Measurements from ENCODE around the gene ITIH4.

Gene ITIH4

GRCh38 chr3:52775877-52776276 lies 54.6 kb downstream of the ITIH4 start:
- DNase-seq, result no peak
- CTCF ChIA-PET, result interaction anchor here (1.1 kb wide), 1 partner anchor 52 kb away, joined by 3 read pairs; no protein-coding TSS in a partner anchor
- Histone ChIP-seq H3K27ac (ENCODE audit: insufficient read depth in 1 of 2, low read depth in 1 of 2, low read length in 2 of 2, poor library complexity in 1 of 2, severe bottlenecking in 2 of 2) (no peak overlapping the region), H3K36me3 (ENCODE audit: control insufficient read depth in 4 of 4, insufficient read depth in 4 of 4, low read length in 3 of 4) (no peaks in the 10 kb centered on the region), H3K27me3 (replicated peaks in 2 of 5; ENCODE audit: control insufficient read depth in 4 of 5, insufficient read depth in 5 of 5, low read length in 4 of 5) (no peaks in the 10 kb centered on the region), H3K4me1 (ENCODE audit: control extremely low read depth in 1 of 4, control insufficient read depth in 4 of 4, insufficient read depth in 4 of 4, low read length in 3 of 4) (peaks cover 0 to 37% (median 26%) of the 10 kb centered on the region in 4 experiments), H3K9me3 (ENCODE audit: control extremely low read depth in 1 of 5, control insufficient read depth in 4 of 5, insufficient read depth in 2 of 5, low read depth in 1 of 5, low read length in 4 of 5) (no peaks in the 10 kb centered on the region), H3K4me3 (ENCODE audit: control insufficient read depth in 1 of 7, extremely low read depth in 1 of 7, insufficient read depth in 4 of 7, low read depth in 2 of 7, low read length in 6 of 7) (no peak overlapping the region)
- WGBS (ENCODE audit: insufficient coverage), result 77% methylated on average over 4 of the region's 8 CpGs
- POLR2A ChIA-PET, result no interaction called here

GRCh38 chr3:52774901-52775864 lies 55.3 kb downstream of the ITIH4 start:
- H3K4me1 ChIP-seq (ENCODE audit: control extremely low read depth in 1 of 4, control insufficient read depth in 4 of 4, insufficient read depth in 4 of 4, low read length in 3 of 4), result peaks cover 0 to 37% (median 26%) of the 10 kb centered on the region in 4 experiments

GRCh38 chr3:52774066-52774713 lies 56.3 kb downstream of the ITIH4 start:
- Histone ChIP-seq H3K27ac (ENCODE audit: insufficient read depth in 1 of 2, low read depth in 1 of 2, low read length in 2 of 2, poor library complexity in 1 of 2, severe bottlenecking in 2 of 2) (no peak overlapping the region), H3K4me1 (ENCODE audit: control extremely low read depth in 1 of 4, control insufficient read depth in 4 of 4, insufficient read depth in 4 of 4, low read length in 3 of 4) (peaks cover 7 to 44% (median 33%) of the 10 kb centered on the region in 4 experiments), H3K9me3 (ENCODE audit: control extremely low read depth in 1 of 5, control insufficient read depth in 4 of 5, insufficient read depth in 2 of 5, low read depth in 1 of 5, low read length in 4 of 5) (no peaks in the 10 kb centered on the region), H3K27me3 (replicated peaks in 2 of 5; ENCODE audit: control insufficient read depth in 4 of 5, insufficient read depth in 5 of 5, low read length in 4 of 5) (no peaks in the 10 kb centered on the region), H3K36me3 (ENCODE audit: control insufficient read depth in 4 of 4, insufficient read depth in 4 of 4, low read length in 3 of 4) (no peaks in the 10 kb centered on the region), H3K4me3 (ENCODE audit: control insufficient read depth in 1 of 7, extremely low read depth in 1 of 7, insufficient read depth in 4 of 7, low read depth in 2 of 7, low read length in 6 of 7) (no peak overlapping the region)
- DNase-seq, result no peak
- POLR2A ChIA-PET, result no interaction called here
- CTCF ChIA-PET, result interaction anchor here (1.2 to 1.4 kb wide), 2 partner anchors 18 to 49 kb away, joined by 3 to 5 read pairs; no protein-coding TSS in a partner anchor
- 88% methylated on average over 4 of the region's 8 CpGs for WGBS (ENCODE audit: insufficient coverage)

More at GRCh38 chr3:52774901-52775864, 55.3 kb downstream of the ITIH4 start:
- POLR2A ChIA-PET, result no interaction called here
- Histone ChIP-seq H3K36me3 (ENCODE audit: control insufficient read depth in 4 of 4, insufficient read depth in 4 of 4, low read length in 3 of 4) (no peaks in the 10 kb centered on the region), H3K27me3 (replicated peaks in 2 of 5; ENCODE audit: control insufficient read depth in 4 of 5, insufficient read depth in 5 of 5, low read length in 4 of 5) (no peaks in the 10 kb centered on the region), H3K9me3 (ENCODE audit: control extremely low read depth in 1 of 5, control insufficient read depth in 4 of 5, insufficient read depth in 2 of 5, low read depth in 1 of 5, low read length in 4 of 5) (no peaks in the 10 kb centered on the region), H3K4me3 (ENCODE audit: control insufficient read depth in 1 of 7, extremely low read depth in 1 of 7, insufficient read depth in 4 of 7, low read depth in 2 of 7, low read length in 6 of 7) (no peak overlapping the region), H3K27ac (ENCODE audit: insufficient read depth in 1 of 2, low read depth in 1 of 2, low read length in 2 of 2, poor library complexity in 1 of 2, severe bottlenecking in 2 of 2) (no peak overlapping the region)
- CTCF ChIA-PET, result interaction anchor here (1.2 to 1.4 kb wide), 2 partner anchors 17 to 48 kb away, joined by 3 to 5 read pairs; no protein-coding TSS in a partner anchor
- WGBS (ENCODE audit: insufficient coverage), result 59% methylated on average over 6 of the region's 6 CpGs
- DNase-seq, result peak in 2 of 3 donors; percentile 33 to 46

DNA sequence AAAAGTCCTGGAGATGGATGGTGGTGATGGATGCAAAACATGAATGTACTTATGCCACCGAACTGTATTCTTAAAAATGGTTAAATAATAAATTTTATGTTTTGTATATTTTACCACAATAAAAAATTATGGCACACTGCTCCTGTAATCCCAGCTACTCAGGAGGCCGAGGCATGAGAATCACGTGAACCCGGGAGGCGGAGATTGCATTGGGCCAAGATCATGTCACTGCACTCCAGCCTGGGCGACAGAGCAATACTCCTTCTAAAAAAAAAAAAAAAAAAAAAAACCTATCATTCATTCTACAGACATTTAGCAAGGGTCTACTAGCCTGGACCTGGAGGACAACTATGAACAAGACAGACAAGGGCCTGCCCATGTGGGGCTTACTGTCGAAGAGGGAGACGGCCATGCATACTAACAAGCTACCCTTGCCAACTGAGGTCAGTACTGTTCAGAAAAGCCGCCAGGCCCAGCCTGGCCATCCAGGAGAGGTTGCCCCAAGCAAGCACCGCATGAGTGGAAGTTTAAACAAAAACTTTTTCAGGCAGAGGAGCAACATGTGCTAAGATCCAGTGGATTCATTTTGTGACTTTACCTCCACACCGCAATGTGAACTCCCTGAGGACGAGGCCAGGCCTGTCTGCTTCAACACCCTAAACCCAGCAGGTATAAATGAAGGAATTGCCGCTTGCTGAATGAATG lies 57.0 kb downstream of the ITIH4 start:
- POLR2A ChIA-PET, result no interaction called here
- CTCF ChIA-PET, result interaction anchor here (1.4 kb wide), 1 partner anchor 19 kb away, joined by 5 read pairs; no protein-coding TSS in a partner anchor
- H3K4me1 ChIP-seq (ENCODE audit: control extremely low read depth in 1 of 4, control insufficient read depth in 4 of 4, insufficient read depth in 4 of 4, low read length in 3 of 4), result peaks cover 7 to 40% (median 29%) of the 10 kb centered on the region in 4 experiments
- WGBS (ENCODE audit: insufficient coverage), result 100% methylated on average over 9 of the region's 13 CpGs
- H3K36me3 ChIP-seq (ENCODE audit: control insufficient read depth in 4 of 4, insufficient read depth in 4 of 4, low read length in 3 of 4), result no peaks in the 10 kb centered on the region
- DNase-seq, result no peak
- no peak overlapping the region for H3K27ac ChIP-seq (ENCODE audit: insufficient read depth in 1 of 2, low read depth in 1 of 2, low read length in 2 of 2, poor library complexity in 1 of 2, severe bottlenecking in 2 of 2)
- no peaks in the 10 kb centered on the region for H3K27me3 ChIP-seq (replicated peaks in 2 of 5; ENCODE audit: control insufficient read depth in 4 of 5, insufficient read depth in 5 of 5, low read length in 4 of 5)
- no peaks in the 10 kb centered on the region for H3K9me3 ChIP-seq (ENCODE audit: control extremely low read depth in 1 of 5, control insufficient read depth in 4 of 5, insufficient read depth in 2 of 5, low read depth in 1 of 5, low read length in 4 of 5)
- H3K4me3 ChIP-seq (ENCODE audit: control insufficient read depth in 1 of 7, extremely low read depth in 1 of 7, insufficient read depth in 4 of 7, low read depth in 2 of 7, low read length in 6 of 7), result no peak overlapping the region

DNA sequence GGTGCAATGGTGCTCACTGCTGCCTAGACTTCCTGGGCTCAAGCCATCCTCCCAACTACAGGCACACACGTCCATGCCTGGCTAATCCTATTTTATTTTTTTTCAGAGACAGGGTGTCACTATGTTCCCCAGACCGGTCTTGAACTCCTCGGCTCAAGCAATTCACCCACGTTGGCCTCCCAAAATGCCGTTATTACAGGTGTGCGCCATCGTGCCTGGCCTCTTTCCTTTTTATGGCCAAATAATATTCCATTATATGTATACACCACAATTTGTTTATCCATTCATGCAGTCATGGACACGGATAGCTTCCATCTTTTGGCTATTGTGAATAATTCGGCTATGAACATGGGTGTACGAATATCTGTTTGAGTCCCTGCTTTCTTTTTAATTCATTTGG lies 58.8 kb downstream of the ITIH4 start:
- peak overlapping the region in 1 of 2 experiments; percentile 81 for H3K27ac ChIP-seq (ENCODE audit: insufficient read depth in 1 of 2, low read depth in 1 of 2, low read length in 2 of 2, poor library complexity in 1 of 2, severe bottlenecking in 2 of 2)
- H3K27me3 ChIP-seq (replicated peaks in 2 of 5; ENCODE audit: control insufficient read depth in 4 of 5, insufficient read depth in 5 of 5, low read length in 4 of 5), result no peaks in the 10 kb centered on the region
- H3K4me3 ChIP-seq (ENCODE audit: control insufficient read depth in 1 of 7, extremely low read depth in 1 of 7, insufficient read depth in 4 of 7, low read depth in 2 of 7, low read length in 6 of 7), result peak overlapping the region in 1 of 7 experiments; percentile 87
- ChIA-PET POLR2A (no interaction called here), CTCF (interaction anchor here (0.7 to 1.5 kb wide), 5 partner anchors 8 to 49 kb away, joined by 3 to 5 read pairs (median 4); no protein-coding TSS in a partner anchor)
- no peaks in the 10 kb centered on the region for H3K9me3 ChIP-seq (ENCODE audit: control extremely low read depth in 1 of 5, control insufficient read depth in 4 of 5, insufficient read depth in 2 of 5, low read depth in 1 of 5, low read length in 4 of 5)
- DNase-seq, result no peak
- H3K4me1 ChIP-seq (ENCODE audit: control extremely low read depth in 1 of 4, control insufficient read depth in 4 of 4, insufficient read depth in 4 of 4, low read length in 3 of 4), result peaks cover 7 to 30% (median 23%) of the 10 kb centered on the region in 4 experiments
- 100% methylated on average over 7 of the region's 10 CpGs for WGBS (ENCODE audit: insufficient coverage)
- peaks cover 3 to 7% (median 6%) of the 10 kb centered on the region in 4 experiments for H3K36me3 ChIP-seq (ENCODE audit: control insufficient read depth in 4 of 4, insufficient read depth in 4 of 4, low read length in 3 of 4)

- Histone ChIP-seq H3K27ac (ENCODE audit: insufficient read depth in 1 of 2, low read depth in 1 of 2, low read length in 2 of 2, poor library complexity in 1 of 2, severe bottlenecking in 2 of 2) (peak overlapping the region; percentile 58 to 81), H3K27me3 (replicated peaks in 2 of 5; ENCODE audit: control insufficient read depth in 4 of 5, insufficient read depth in 5 of 5, low read length in 4 of 5) (no peaks in the 10 kb centered on the region), H3K4me1 (ENCODE audit: control extremely low read depth in 1 of 4, control insufficient read depth in 4 of 4, insufficient read depth in 4 of 4, low read length in 3 of 4) (peaks cover 7 to 30% (median 23%) of the 10 kb centered on the region in 4 experiments), H3K9me3 (ENCODE audit: control extremely low read depth in 1 of 5, control insufficient read depth in 4 of 5, insufficient read depth in 2 of 5, low read depth in 1 of 5, low read length in 4 of 5) (no peaks in the 10 kb centered on the region), H3K4me3 (ENCODE audit: control insufficient read depth in 1 of 7, extremely low read depth in 1 of 7, insufficient read depth in 4 of 7, low read depth in 2 of 7, low read length in 6 of 7) (peak overlapping the region in 6 of 7 experiments; percentile 65 to 89 (median 80)), H3K36me3 (ENCODE audit: control insufficient read depth in 4 of 4, insufficient read depth in 4 of 4, low read length in 3 of 4) (peaks cover 3 to 9% (median 6%) of the 10 kb centered on the region in 4 experiments)
- 72% methylated on average over 5 of the region's 5 CpGs for WGBS (ENCODE audit: insufficient coverage)
- ChIA-PET POLR2A (no interaction called here), CTCF (interaction anchor here (0.7 to 1.4 kb wide), 5 partner anchors 8 to 50 kb away, joined by 3 to 5 read pairs (median 4); no protein-coding TSS in a partner anchor)
- DNase-seq, result no peak
These were observed 59.2 kb downstream of the ITIH4 start for GRCh38 chr3:52771334-52771681.

All from common myeloid progenitor, CD34-positive (primary cell).